Hepatic stellate cell (primary cell): ENCODE results near the gene DISP3.

Experiments used
- DNase-seq: peaks from one replicate; pipeline ENCODE4 v3.0.0; 2011; ENCODE audit warnings: low spot score

The DISP3 gene

GRCh38 chr1:11529330-11529729 lies 50.4 kb downstream of the DISP3 start:
- no peak for DNase-seq

GRCh38 chr1:11529763-11530730 lies 51.1 kb downstream of the DISP3 start:
- no peak for DNase-seq

GRCh38 chr1:11530731-11531311 lies 51.9 kb downstream of the DISP3 start:
- no peak for DNase-seq

- DNase-seq = no peak
Measured at GRCh38 chr1:11531314-11531870, 52.4 kb downstream of the DISP3 start.

GRCh38 chr1:11531943-11532342 lies 53.0 kb downstream of the DISP3 start:
- DNase-seq = no peak

GRCh38 chr1:11533790-11534787 lies 55.1 kb downstream of the DISP3 start:
- no peak for DNase-seq

GRCh38 chr1:11534846-11535245 lies 55.9 kb downstream of the DISP3 start:
- no peak for DNase-seq

- no peak for DNase-seq
Measured at GRCh38 chr1:11535316-11535715, 56.4 kb downstream of the DISP3 start.

- peak; percentile 35 for DNase-seq
Measured at GRCh38 chr1:11535761-11536572, 57.0 kb downstream of the DISP3 start.

- no peak for DNase-seq
Measured at GRCh38 chr1:11536573-11537379, 57.8 kb downstream of the DISP3 start.

GRCh38 chr1:11537380-11537764 lies 58.4 kb downstream of the DISP3 start:
- no peak for DNase-seq

- no peak for DNase-seq
Measured at GRCh38 chr1:11537854-11538591, 59.1 kb downstream of the DISP3 start.

GRCh38 chr1:11538886-11539285 lies 59.9 kb downstream of the DISP3 start:
- DNase-seq = no peak

GRCh38 chr1:11539850-11540772 lies 61.2 kb downstream of the DISP3 start:
- no peak for DNase-seq

GRCh38 chr1:11540773-11541160 lies 61.8 kb downstream of the DISP3 start:
- no peak for DNase-seq

- no peak for DNase-seq
Measured at GRCh38 chr1:11541236-11541635, 62.3 kb downstream of the DISP3 start.

- DNase-seq = no peak
Measured at GRCh38 chr1:11541956-11542355, 63.0 kb downstream of the DISP3 start.

- DNase-seq = no peak
Measured at GRCh38 chr1:11543392-11543791, 64.4 kb downstream of the DISP3 start.
